ENCODE data around the gene KLRB1.

- TF ChIP-seq ZNF143 (CRISPR knock-in tag; IDR thresholded peaks at IDR 0.05) = no peak
- no peak for TF ChIP-seq SP1 (IDR thresholded peaks at IDR 0.05)
- TF ChIP-seq SP1 (CRISPR knock-in tag; IDR thresholded peaks at IDR 0.05) = no peak
- TF ChIP-seq SOX13 (IDR thresholded peaks at IDR 0.05) = no peak
- no peak for TF ChIP-seq SOX13 (CRISPR knock-in tag; conservative IDR thresholded peaks at IDR 0.05 in 1 of 2, IDR thresholded peaks at IDR 0.05 in 1 of 2)
- no peak for TF ChIP-seq JUN (CRISPR knock-in tag; IDR thresholded peaks at IDR 0.05)
- peak; percentile 51 for TF ChIP-seq NFE2L2 (IDR thresholded peaks at IDR 0.05; ENCODE audit: low read length)
- TF ChIP-seq, protein P1, sequence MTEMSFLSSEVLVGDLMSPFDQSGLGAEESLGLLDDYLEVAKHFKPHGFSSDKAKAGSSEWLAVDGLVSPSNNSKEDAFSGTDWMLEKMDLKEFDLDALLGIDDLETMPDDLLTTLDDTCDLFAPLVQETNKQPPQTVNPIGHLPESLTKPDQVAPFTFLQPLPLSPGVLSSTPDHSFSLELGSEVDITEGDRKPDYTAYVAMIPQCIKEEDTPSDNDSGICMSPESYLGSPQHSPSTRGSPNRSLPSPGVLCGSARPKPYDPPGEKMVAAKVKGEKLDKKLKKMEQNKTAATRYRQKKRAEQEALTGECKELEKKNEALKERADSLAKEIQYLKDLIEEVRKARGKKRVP (CRISPR knock-in tag; IDR thresholded peaks at IDR 0.05) = no peak
Observed at GRCh38 chr12:9587987-9588600, 19.6 kb downstream of the KLRB1 start.

Measured in HepG2 (cell line).